Neural crest cell (in vitro differentiated cells): ENCODE data around the gene BANK1. TPM values are rescaled to one million over a fixed set of nuclear protein-coding genes. Genes with fewer than 3 reads are reported as not detected.

Source experiments
- DNase-seq: peaks from one replicate; pipeline ENCODE4 v3.0.0; 2021; ENCODE audit warnings: low read depth, mixed read lengths, low spot score
- H3K27ac Mint-ChIP-seq: one replicate; pipeline ENCODE4 v1.8.0; 2021; ENCODE audit warnings: mild to moderate bottlenecking, mixed read lengths; ENCODE audit not compliant: unreplicated experiment
- H3K27me3 Mint-ChIP-seq: 2 replicates; pipeline ENCODE4 v1.8.0; 2021; ENCODE audit warnings: low read depth, mild to moderate bottlenecking, mixed read lengths
- H3K36me3 Mint-ChIP-seq: 2 replicates; pipeline ENCODE4 v1.8.0; 2021; ENCODE audit warnings: low read depth, mild to moderate bottlenecking, mixed read lengths
- H3K4me1 Mint-ChIP-seq: 2 replicates; pipeline ENCODE4 v1.8.0; 2021; ENCODE audit warnings: mixed read lengths
- H3K4me3 Mint-ChIP-seq: one replicate; pipeline ENCODE4 v1.8.0; 2021; ENCODE audit warnings: mild to moderate bottlenecking, mixed read lengths
- H3K9me3 Mint-ChIP-seq: 2 replicates; pipeline ENCODE4 v1.8.0; 2021; ENCODE audit warnings: mixed read lengths
- CTCF ChIP-seq: fragments of 200-600 bp; sonication (generic); conservative IDR thresholded peaks from 2 replicates; pipeline ENCODE4 v1.5.0; 2021; ENCODE audit warnings: antibody characterized with exemption, mild to moderate bottlenecking
- total RNA-seq: library from RNA; stranded (reverse); gene quantifications from 2 replicates; pipeline ENCODE4 v1.2.1, GENCODE V29; 2021

BANK1 gene
- total RNA-seq, 1 donor from 2014 or later = 0.44 TPM

DNA sequence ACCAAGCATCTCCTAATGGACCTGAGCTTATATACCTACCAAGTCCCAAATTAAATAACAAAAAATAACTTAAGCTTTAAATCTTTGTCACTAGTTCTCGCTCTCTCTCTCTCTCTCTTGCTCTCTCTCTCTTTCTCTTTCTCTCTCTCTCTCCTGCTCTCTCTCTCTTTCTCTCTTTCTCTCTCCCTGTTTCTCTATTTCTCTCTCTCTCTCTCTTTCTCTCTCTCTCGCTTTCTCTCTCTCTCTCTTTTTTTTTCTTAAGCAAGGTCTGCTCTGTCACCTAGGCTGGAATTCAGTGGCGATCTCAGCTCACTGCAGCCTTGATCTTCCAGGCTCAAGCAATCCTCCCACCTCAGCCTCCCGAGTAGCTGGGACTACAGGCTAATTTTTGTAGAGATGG is 266.6 kb downstream of the BANK1 start:
- H3K9me3 Mint-ChIP-seq = no peaks in the 10 kb centered on the region
- no peak overlapping the region for H3K4me3 Mint-ChIP-seq
- no peak for DNase-seq
- H3K27me3 Mint-ChIP-seq = no peaks in the 10 kb centered on the region
- H3K4me1 Mint-ChIP-seq = no peaks in the 10 kb centered on the region
- H3K27ac Mint-ChIP-seq = no peak overlapping the region
- H3K36me3 Mint-ChIP-seq = no peaks in the 10 kb centered on the region
- no peak for TF ChIP-seq CTCF

GRCh38 chr4:102061133-102061532 is 270.6 kb downstream of the BANK1 start:
- Mint-ChIP-seq H3K4me3 (no peak overlapping the region), H3K9me3 (no peaks in the 10 kb centered on the region)
- DNase-seq = no peak

DNA sequence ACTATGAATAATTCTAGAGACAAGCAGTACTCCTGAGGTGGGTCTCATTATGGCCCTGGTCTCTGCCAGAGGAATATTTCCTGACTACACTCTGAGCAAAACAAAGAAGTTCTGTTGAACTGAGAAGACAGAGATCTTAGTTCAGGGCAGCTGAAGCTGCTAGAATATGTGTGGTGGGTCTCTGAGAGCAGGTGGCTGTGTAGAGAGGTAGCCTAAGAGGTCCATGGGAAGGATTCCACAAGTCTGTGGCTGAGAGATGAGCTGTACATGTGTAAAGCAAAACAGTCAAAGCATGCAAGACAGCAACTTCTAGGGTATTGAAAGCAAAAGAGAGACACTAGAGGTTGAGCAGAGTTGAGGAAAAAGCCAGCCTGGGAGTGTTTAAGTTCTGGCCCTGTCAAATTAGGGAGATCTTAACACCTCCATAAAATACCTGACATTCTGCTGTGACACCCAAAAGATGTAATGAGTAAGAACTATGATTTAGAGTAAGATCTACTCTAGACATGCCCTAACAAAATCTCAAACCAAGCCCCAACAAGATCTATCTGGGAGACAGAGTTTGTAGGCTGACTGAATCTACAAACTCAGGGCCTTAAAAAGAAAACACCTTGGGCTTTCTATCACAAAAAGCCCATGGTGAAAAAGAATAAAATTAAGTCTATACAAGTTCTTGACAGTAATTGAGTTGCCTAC is 274.4 kb downstream of the BANK1 start:
- H3K27me3 Mint-ChIP-seq = no peaks in the 10 kb centered on the region
- H3K9me3 Mint-ChIP-seq = no peaks in the 10 kb centered on the region
- H3K4me1 Mint-ChIP-seq = no peaks in the 10 kb centered on the region
- no peak overlapping the region for H3K4me3 Mint-ChIP-seq
- H3K27ac Mint-ChIP-seq = no peak overlapping the region
- DNase-seq = no peak
- H3K36me3 Mint-ChIP-seq = no peaks in the 10 kb centered on the region
- TF ChIP-seq CTCF = no peak

More at GRCh38 chr4:102061133-102061532, 270.6 kb downstream of the BANK1 start:
- H3K27ac Mint-ChIP-seq = no peak overlapping the region
- TF ChIP-seq CTCF = no peak
- H3K4me1 Mint-ChIP-seq = no peaks in the 10 kb centered on the region
- no peaks in the 10 kb centered on the region for H3K36me3 Mint-ChIP-seq
- H3K27me3 Mint-ChIP-seq = no peaks in the 10 kb centered on the region

- no peak overlapping the region for H3K27ac Mint-ChIP-seq
- no peaks in the 10 kb centered on the region for H3K9me3 Mint-ChIP-seq
- H3K27me3 Mint-ChIP-seq = no peaks in the 10 kb centered on the region
- TF ChIP-seq CTCF = no peak
- no peak for DNase-seq
- no peaks in the 10 kb centered on the region for H3K36me3 Mint-ChIP-seq
- H3K4me3 Mint-ChIP-seq = no peak overlapping the region
- H3K4me1 Mint-ChIP-seq = no peaks in the 10 kb centered on the region
These were observed 286.1 kb downstream of the BANK1 start for GRCh38 chr4:102076622-102077021.

GRCh38 chr4:102080184-102080583 is 289.7 kb downstream of the BANK1 start:
- Mint-ChIP-seq H3K9me3 (no peaks in the 10 kb centered on the region), H3K27ac (no peak overlapping the region), H3K27me3 (no peaks in the 10 kb centered on the region), H3K36me3 (no peaks in the 10 kb centered on the region), H3K4me1 (no peaks in the 10 kb centered on the region), H3K4me3 (no peak overlapping the region)
- no peak for DNase-seq
- TF ChIP-seq CTCF = no peak
